Left lung (tissue), 10 donors: ENCODE measurements around the gene TMEM89. TPM values are rescaled to one million over a fixed set of nuclear protein-coding genes. Genes with fewer than 3 reads are reported as not detected.

Experiments used
- ATAC-seq: fragments of 200-7000 bp; cut with Tn5 transposase; one replicate; pipeline ENCODE4 v1.9.1; 2020; ENCODE audit warnings: moderate library complexity
- DNase-seq, 4 donors: peaks; one replicate each; pipeline ENCODE4 v3.0.0-alpha.2; 2013 to 2020
- H3K27ac ChIP-seq, 2 donors: fragments of 200-600 bp; sonication (generic) in 1 of 2; one replicate each; pipeline versions ENCODE4 v1.5.0 to v1.8.0; 2020 to 2021
- H3K27me3 ChIP-seq, 2 donors: fragments of 200-600 bp; sonication (generic) in 1 of 2; one replicate each; pipeline versions ENCODE4 v1.5.0 to v1.8.0; 2020 to 2021
- H3K36me3 ChIP-seq, 2 donors: fragments of 200-600 bp; sonication (generic) in 1 of 2; one replicate each; pipeline versions ENCODE4 v1.5.0 to v1.8.0; 2020 to 2021
- H3K4me1 ChIP-seq, 2 donors: fragments of 200-600 bp; one replicate each; pipeline ENCODE4 v1.8.0; 2021
- H3K4me3 ChIP-seq, 2 donors: fragments of 200-600 bp; sonication (generic) in 1 of 2; one replicate each; pipeline versions ENCODE4 v1.5.0 to v1.8.0; 2020 to 2021; ENCODE audit warnings: mild to moderate bottlenecking in 1 of 2
- H3K9me3 ChIP-seq, 2 donors: fragments of 200-600 bp; sonication (generic) in 1 of 2; one replicate each; pipeline versions ENCODE4 v1.5.0 to v1.8.0; 2020 to 2021
- CTCF ChIP-seq, 2 donors: fragments of 200-600 bp; sonication (generic) in 1 of 2; IDR thresholded peaks; one replicate each; pipeline versions ENCODE4 v1.5.0 to v1.8.0; 2021; ENCODE audit warnings: antibody characterized with exemption in 2 of 2
- intact Hi-C, 2 donors: fragments of 100-400 bp; cut with DNase I; formaldehyde crosslinking; loops; one replicate each; pipeline versions ENCODE4 v1.11.2 to v1.14.2; 2022
- polyA plus RNA-seq, 6 donors: library from polyadenylated mRNA; unstranded; fragments of 120-200 nt; gene quantifications; one replicate each; pipeline ENCODE4 v1.2.1, GENCODE V29; 2013; ENCODE audit not compliant: insufficient read length in 6 of 6
- total RNA-seq, 2 donors: library from RNA; stranded (reverse); fragmentation: NEBNext Ultra II Directional; extraction: Animal tissue kit (Norgen Biotek cat#: 25700); gene quantifications; one replicate each; pipeline ENCODE4 v1.2.1, GENCODE V29; 2021
- donor health status: DM: no; HTN: yes; CAD: no.
- donor health status: DM: no; HTN: no; CAD: no.

The TMEM89 gene
- total and polyA plus RNA-seq, 8 donors: not detected

- ATAC-seq (peak; percentile 42), DNase-seq (peak in 3 of 4 donors; percentile 39 to 82 (median 54))
- Histone ChIP-seq H3K9me3 (no peaks in the 10 kb centered on the region), H3K27me3 (peaks cover 17 to 48% of the 10 kb centered on the region in 2 donors), H3K36me3 (no peaks in the 10 kb centered on the region), H3K27ac (peak within 1 kb of the TSS in 1 of 2 donors; percentile 53), H3K4me3 (peak within 1 kb of the TSS; percentile 35 to 58), H3K4me1 (peaks cover 12 to 32% of the 10 kb centered on the region in 2 donors)
- intact Hi-C loops: no loop called here
- no peak for TF ChIP-seq CTCF (IDR thresholded peaks at IDR 0.05)
Observed at GRCh38 chr3:48662753-48663488, 41.4 kb upstream of the TMEM89 start, which contains the start of gene CELSR3. TSS of gene CELSR3 (minus strand) at chr3:48662886. CDS start at chr3:48662634, 252 bp downstream.

GRCh38 chr3:48662145-48662752, 40.7 kb upstream of the TMEM89 start:
- H3K36me3 ChIP-seq: no peaks in the 10 kb centered on the region
- ATAC-seq: no peak
- H3K9me3 ChIP-seq: no peaks in the 10 kb centered on the region
- DNase-seq: peak in 1 of 4 donors; percentile 62
- no peak overlapping the region for H3K4me3 ChIP-seq
- H3K27me3 ChIP-seq: peaks cover 17 to 48% of the 10 kb centered on the region in 2 donors
- peaks cover 12 to 32% of the 10 kb centered on the region in 2 donors for H3K4me1 ChIP-seq
- H3K27ac ChIP-seq: no peak overlapping the region
- no peak for TF ChIP-seq CTCF (IDR thresholded peaks at IDR 0.05)
- intact Hi-C loops: no loop called here

DNA sequence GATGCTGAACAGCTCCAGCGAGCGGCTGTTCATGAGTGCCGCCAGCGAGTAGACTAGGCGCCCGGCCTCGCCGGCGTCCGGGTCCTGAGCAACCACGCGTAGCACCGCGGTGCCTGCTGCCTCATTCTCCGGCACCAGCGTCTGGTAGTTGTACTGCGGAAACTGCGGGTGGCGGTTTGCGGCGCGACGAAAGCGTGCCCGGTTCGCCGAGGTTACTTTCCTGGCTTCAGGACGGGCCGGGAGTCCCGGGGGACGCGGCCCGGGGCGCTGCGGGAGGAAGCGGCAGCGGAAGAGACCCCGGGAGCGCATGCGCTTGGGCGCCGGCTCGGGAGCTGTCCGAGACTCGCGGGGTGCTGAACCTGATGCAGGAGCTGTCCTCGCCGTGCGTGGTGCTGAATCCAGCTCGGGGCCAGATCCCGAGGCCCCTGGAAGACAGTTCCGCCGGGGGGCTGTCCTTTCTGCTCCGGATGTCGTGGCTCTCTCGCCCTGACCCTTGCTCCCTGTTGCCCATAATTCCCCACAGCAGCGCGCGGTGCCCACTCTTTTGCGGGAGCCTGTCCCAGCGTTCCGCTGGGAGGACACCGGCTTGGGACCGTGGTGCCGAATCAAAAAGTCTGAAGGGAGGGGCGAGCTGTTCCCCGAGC, 40.1 kb upstream of the TMEM89 start:
- no peak overlapping the region for H3K27ac ChIP-seq
- intact Hi-C loops: no loop called here
- TF ChIP-seq CTCF (IDR thresholded peaks at IDR 0.05): no peak
- ATAC-seq: peak; percentile 62
- H3K4me1 ChIP-seq: peaks cover 15 to 38% of the 10 kb centered on the region in 2 donors
- peak; percentile 67 to 89 (median 68) for DNase-seq
- no peaks in the 10 kb centered on the region for H3K36me3 ChIP-seq
- H3K4me3 ChIP-seq: peak overlapping the region; percentile 16 to 17
- no peaks in the 10 kb centered on the region for H3K9me3 ChIP-seq
- peaks cover 17 to 49% of the 10 kb centered on the region in 2 donors for H3K27me3 ChIP-seq

- no peak for ATAC-seq
- H3K27me3 ChIP-seq: peaks cover 17 to 53% of the 10 kb centered on the region in 2 donors
Observed at GRCh38 chr3:48660800-48661400, 39.3 kb upstream of the TMEM89 start.

More at GRCh38 chr3:48660800-48661400, 39.3 kb upstream of the TMEM89 start:
- Histone ChIP-seq H3K36me3 (no peaks in the 10 kb centered on the region), H3K9me3 (no peaks in the 10 kb centered on the region), H3K4me1 (peaks cover 16 to 45% of the 10 kb centered on the region in 2 donors), H3K27ac (no peak overlapping the region), H3K4me3 (peak overlapping the region in 1 of 2 donors; percentile 16)
- DNase-seq: no peak
- no peak for TF ChIP-seq CTCF (IDR thresholded peaks at IDR 0.05)
- intact Hi-C loops: no loop called here
